ENCODE measurements around the gene BDNF. TPM values are rescaled to one million over a fixed set of nuclear protein-coding genes. Genes with fewer than 3 reads are reported as not detected.
"Not testable (repeated sequence)": the region's sequence is repeated elsewhere in the genome, so short reads cannot be mapped to it uniquely, and the experiment has no call there.

The BDNF gene
- polyA plus RNA-seq, 4 donors: 0.15 to 0.69 TPM; not detected in 2

GRCh38 chr11:27635567-27636037 lies 64.7 kb downstream of the BDNF start:
- FAIRE-seq (no peak), DNase-seq (no peak)
- Histone ChIP-seq H3K36me3 (ENCODE audit: control insufficient read depth in 3 of 3, insufficient read depth in 2 of 3, low read depth in 1 of 3, low read length in 3 of 3) (no peaks in the 10 kb centered on the region), H3K9me3 (ENCODE audit: control insufficient read depth in 2 of 2, insufficient read depth in 1 of 2, low read depth in 1 of 2, low read length in 1 of 2) (peaks cover 0 to 9% of the 10 kb centered on the region in 2 donors), H3K27me3 (ENCODE audit: control insufficient read depth in 3 of 3, insufficient read depth in 3 of 3, low read length in 3 of 3) (no peaks in the 10 kb centered on the region), H3K27ac (ENCODE audit: low read depth in 1 of 3, low read length in 2 of 3) (no peak overlapping the region), H3K4me1 (ENCODE audit: control insufficient read depth in 3 of 3, insufficient read depth in 2 of 3, low read depth in 1 of 3, low read length in 2 of 3) (no peaks in the 10 kb centered on the region), H3K4me3 (ENCODE audit: low read depth in 1 of 3, low read length in 3 of 3) (no peak overlapping the region)
- WGBS, 3 donors: 68 to 92% (median 88%) methylated on average over 1 of the region's 1 CpG

GRCh38 chr11:27634776-27635175 lies 65.5 kb downstream of the BDNF start:
- not testable (repeated sequence) for DNase-seq; H3K27me3 ChIP-seq (ENCODE audit: control insufficient read depth in 3 of 3, insufficient read depth in 3 of 3, low read length in 3 of 3); H3K4me1 ChIP-seq (ENCODE audit: control insufficient read depth in 3 of 3, insufficient read depth in 2 of 3, low read depth in 1 of 3, low read length in 2 of 3); FAIRE-seq; H3K9me3 ChIP-seq (ENCODE audit: control insufficient read depth in 2 of 2, insufficient read depth in 1 of 2, low read depth in 1 of 2, low read length in 1 of 2); H3K27ac ChIP-seq (ENCODE audit: low read depth in 1 of 3, low read length in 2 of 3); H3K4me3 ChIP-seq (ENCODE audit: low read depth in 1 of 3, low read length in 3 of 3); H3K36me3 ChIP-seq (ENCODE audit: control insufficient read depth in 3 of 3, insufficient read depth in 2 of 3, low read depth in 1 of 3, low read length in 3 of 3)
- 81 to 91% (median 88%) methylated on average over 2 of the region's 2 CpGs for WGBS, 3 donors

- not testable (repeated sequence) for DNase-seq; H3K4me1 ChIP-seq (ENCODE audit: control insufficient read depth in 3 of 3, insufficient read depth in 2 of 3, low read depth in 1 of 3, low read length in 2 of 3); FAIRE-seq; H3K27ac ChIP-seq (ENCODE audit: low read depth in 1 of 3, low read length in 2 of 3); H3K9me3 ChIP-seq (ENCODE audit: control insufficient read depth in 2 of 2, insufficient read depth in 1 of 2, low read depth in 1 of 2, low read length in 1 of 2); H3K36me3 ChIP-seq (ENCODE audit: control insufficient read depth in 3 of 3, insufficient read depth in 2 of 3, low read depth in 1 of 3, low read length in 3 of 3); H3K4me3 ChIP-seq (ENCODE audit: low read depth in 1 of 3, low read length in 3 of 3); H3K27me3 ChIP-seq (ENCODE audit: control insufficient read depth in 3 of 3, insufficient read depth in 3 of 3, low read length in 3 of 3)
- 88 to 92% (median 91%) methylated on average over 10 of the region's 10 CpGs for WGBS, 3 donors
Measured at GRCh38 chr11:27634282-27634681, 66.0 kb downstream of the BDNF start.

GRCh38 chr11:27629023-27629422 lies 71.2 kb downstream of the BDNF start:
- H3K27ac ChIP-seq (ENCODE audit: low read depth in 1 of 3, low read length in 2 of 3); H3K9me3 ChIP-seq (ENCODE audit: control insufficient read depth in 2 of 2, insufficient read depth in 1 of 2, low read depth in 1 of 2, low read length in 1 of 2); H3K4me1 ChIP-seq (ENCODE audit: control insufficient read depth in 3 of 3, insufficient read depth in 2 of 3, low read depth in 1 of 3, low read length in 2 of 3); H3K4me3 ChIP-seq (ENCODE audit: low read depth in 1 of 3, low read length in 3 of 3); DNase-seq; FAIRE-seq; H3K27me3 ChIP-seq (ENCODE audit: control insufficient read depth in 3 of 3, insufficient read depth in 3 of 3, low read length in 3 of 3); H3K36me3 ChIP-seq (ENCODE audit: control insufficient read depth in 3 of 3, insufficient read depth in 2 of 3, low read depth in 1 of 3, low read length in 3 of 3): not testable (repeated sequence)
- 84 to 92% (median 87%) methylated on average over 4 to 5 of the region's 5 CpGs for WGBS, 3 donors

GRCh38 chr11:27627979-27628378 lies 72.3 kb downstream of the BDNF start:
- no peak overlapping the region for H3K27ac ChIP-seq (ENCODE audit: low read depth in 1 of 3, low read length in 2 of 3)
- DNase-seq (no peak), FAIRE-seq (no peak)
- no peaks in the 10 kb centered on the region for H3K36me3 ChIP-seq (ENCODE audit: control insufficient read depth in 3 of 3, insufficient read depth in 2 of 3, low read depth in 1 of 3, low read length in 3 of 3)
- 84 to 97% (median 87%) methylated on average over 1 of the region's 1 CpG for WGBS, 3 donors
- H3K4me3 ChIP-seq (ENCODE audit: low read depth in 1 of 3, low read length in 3 of 3): no peak overlapping the region
- no peaks in the 10 kb centered on the region for H3K9me3 ChIP-seq (ENCODE audit: control insufficient read depth in 2 of 2, insufficient read depth in 1 of 2, low read depth in 1 of 2, low read length in 1 of 2)
- H3K4me1 ChIP-seq (ENCODE audit: control insufficient read depth in 3 of 3, insufficient read depth in 2 of 3, low read depth in 1 of 3, low read length in 2 of 3): no peaks in the 10 kb centered on the region
- no peaks in the 10 kb centered on the region for H3K27me3 ChIP-seq (ENCODE audit: control insufficient read depth in 3 of 3, insufficient read depth in 3 of 3, low read length in 3 of 3)

GRCh38 chr11:27626938-27627586 lies 73.2 kb downstream of the BDNF start:
- WGBS, 3 donors: 93 to 97% (median 94%) methylated on average over 4 of the region's 4 CpGs
- H3K36me3 ChIP-seq (ENCODE audit: control insufficient read depth in 3 of 3, insufficient read depth in 2 of 3, low read depth in 1 of 3, low read length in 3 of 3): no peaks in the 10 kb centered on the region
- H3K27me3 ChIP-seq (ENCODE audit: control insufficient read depth in 3 of 3, insufficient read depth in 3 of 3, low read length in 3 of 3): no peaks in the 10 kb centered on the region
- no peak for DNase-seq
- no peak for FAIRE-seq
- H3K9me3 ChIP-seq (ENCODE audit: control insufficient read depth in 2 of 2, insufficient read depth in 1 of 2, low read depth in 1 of 2, low read length in 1 of 2): no peaks in the 10 kb centered on the region
- no peak overlapping the region for H3K27ac ChIP-seq (ENCODE audit: low read depth in 1 of 3, low read length in 2 of 3)
- H3K4me3 ChIP-seq (ENCODE audit: low read depth in 1 of 3, low read length in 3 of 3): no peak overlapping the region
- no peaks in the 10 kb centered on the region for H3K4me1 ChIP-seq (ENCODE audit: control insufficient read depth in 3 of 3, insufficient read depth in 2 of 3, low read depth in 1 of 3, low read length in 2 of 3)

GRCh38 chr11:27626269-27626937 lies 73.9 kb downstream of the BDNF start:
- no peaks in the 10 kb centered on the region for H3K9me3 ChIP-seq (ENCODE audit: control insufficient read depth in 2 of 2, insufficient read depth in 1 of 2, low read depth in 1 of 2, low read length in 1 of 2)
- no peak for FAIRE-seq
- no peak overlapping the region for H3K27ac ChIP-seq (ENCODE audit: low read depth in 1 of 3, low read length in 2 of 3)
- 80 to 88% (median 82%) methylated on average over 4 of the region's 4 CpGs for WGBS, 3 donors
- no peak overlapping the region for H3K4me3 ChIP-seq (ENCODE audit: low read depth in 1 of 3, low read length in 3 of 3)
- no peaks in the 10 kb centered on the region for H3K4me1 ChIP-seq (ENCODE audit: control insufficient read depth in 3 of 3, insufficient read depth in 2 of 3, low read depth in 1 of 3, low read length in 2 of 3)
- no peaks in the 10 kb centered on the region for H3K36me3 ChIP-seq (ENCODE audit: control insufficient read depth in 3 of 3, insufficient read depth in 2 of 3, low read depth in 1 of 3, low read length in 3 of 3)
- no peak for DNase-seq
- H3K27me3 ChIP-seq (ENCODE audit: control insufficient read depth in 3 of 3, insufficient read depth in 3 of 3, low read length in 3 of 3): no peaks in the 10 kb centered on the region

GRCh38 chr11:27625347-27625912 lies 74.8 kb downstream of the BDNF start:
- DNase-seq: no peak
- no peak overlapping the region for H3K27ac ChIP-seq (ENCODE audit: low read depth in 1 of 3, low read length in 2 of 3)
- H3K4me1 ChIP-seq (ENCODE audit: control insufficient read depth in 3 of 3, insufficient read depth in 2 of 3, low read depth in 1 of 3, low read length in 2 of 3): no peaks in the 10 kb centered on the region
- FAIRE-seq: no peak
- H3K36me3 ChIP-seq (ENCODE audit: control insufficient read depth in 3 of 3, insufficient read depth in 2 of 3, low read depth in 1 of 3, low read length in 3 of 3): no peaks in the 10 kb centered on the region
- 56 to 100% (median 87%) methylated on average over 1 of the region's 1 CpG for WGBS, 3 donors
- H3K27me3 ChIP-seq (ENCODE audit: control insufficient read depth in 3 of 3, insufficient read depth in 3 of 3, low read length in 3 of 3): no peaks in the 10 kb centered on the region
- H3K4me3 ChIP-seq (ENCODE audit: low read depth in 1 of 3, low read length in 3 of 3): no peak overlapping the region
- no peaks in the 10 kb centered on the region for H3K9me3 ChIP-seq (ENCODE audit: control insufficient read depth in 2 of 2, insufficient read depth in 1 of 2, low read depth in 1 of 2, low read length in 1 of 2)

Data from small intestine (tissue), 7 donors.